GM10266 (cell line): ENCODE data around the gene PDHX.
A peak's percentile ranks its signal among the peaks of the same experiment; 100 is the strongest.

ENCODE experiments used
- DNase-seq: peaks from one replicate; pipeline ENCODE4 v3.0.0; 2012; ENCODE audit errors: extremely low spot score
- TF ChIP-seq, protein P1 (sequence below): IDR thresholded peaks from 2 replicates; pipeline ENCODE4 v1.5.1; 2012; ENCODE audit warnings: mild to moderate bottlenecking, low read depth; ENCODE audit not compliant: control insufficient read depth, insufficient read depth; ENCODE audit errors: missing control alignments

The PDHX gene

DNA sequence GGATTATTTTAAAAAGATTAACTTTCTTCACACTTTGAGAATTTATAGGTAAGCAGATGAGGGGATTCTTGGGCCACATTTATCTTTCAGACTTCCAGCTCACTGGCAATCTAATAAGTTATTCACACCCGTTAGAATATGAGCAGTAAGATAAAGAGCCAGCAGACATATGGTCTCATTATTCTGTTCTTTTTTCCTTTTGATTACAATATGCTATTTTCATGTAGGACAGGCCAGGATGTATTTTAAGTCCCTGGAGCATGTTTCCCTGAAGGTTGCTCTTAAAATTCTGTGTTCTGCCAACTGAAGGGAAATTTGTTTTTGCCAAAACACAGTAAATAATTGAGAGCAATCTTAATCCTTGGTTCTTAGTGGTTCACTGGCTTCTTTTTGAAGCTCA is 22.2 kb downstream of the PDHX start:
- no peak for DNase-seq
- TF ChIP-seq, protein P1, sequence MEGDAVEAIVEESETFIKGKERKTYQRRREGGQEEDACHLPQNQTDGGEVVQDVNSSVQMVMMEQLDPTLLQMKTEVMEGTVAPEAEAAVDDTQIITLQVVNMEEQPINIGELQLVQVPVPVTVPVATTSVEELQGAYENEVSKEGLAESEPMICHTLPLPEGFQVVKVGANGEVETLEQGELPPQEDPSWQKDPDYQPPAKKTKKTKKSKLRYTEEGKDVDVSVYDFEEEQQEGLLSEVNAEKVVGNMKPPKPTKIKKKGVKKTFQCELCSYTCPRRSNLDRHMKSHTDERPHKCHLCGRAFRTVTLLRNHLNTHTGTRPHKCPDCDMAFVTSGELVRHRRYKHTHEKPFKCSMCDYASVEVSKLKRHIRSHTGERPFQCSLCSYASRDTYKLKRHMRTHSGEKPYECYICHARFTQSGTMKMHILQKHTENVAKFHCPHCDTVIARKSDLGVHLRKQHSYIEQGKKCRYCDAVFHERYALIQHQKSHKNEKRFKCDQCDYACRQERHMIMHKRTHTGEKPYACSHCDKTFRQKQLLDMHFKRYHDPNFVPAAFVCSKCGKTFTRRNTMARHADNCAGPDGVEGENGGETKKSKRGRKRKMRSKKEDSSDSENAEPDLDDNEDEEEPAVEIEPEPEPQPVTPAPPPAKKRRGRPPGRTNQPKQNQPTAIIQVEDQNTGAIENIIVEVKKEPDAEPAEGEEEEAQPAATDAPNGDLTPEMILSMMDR = no peak

DNA sequence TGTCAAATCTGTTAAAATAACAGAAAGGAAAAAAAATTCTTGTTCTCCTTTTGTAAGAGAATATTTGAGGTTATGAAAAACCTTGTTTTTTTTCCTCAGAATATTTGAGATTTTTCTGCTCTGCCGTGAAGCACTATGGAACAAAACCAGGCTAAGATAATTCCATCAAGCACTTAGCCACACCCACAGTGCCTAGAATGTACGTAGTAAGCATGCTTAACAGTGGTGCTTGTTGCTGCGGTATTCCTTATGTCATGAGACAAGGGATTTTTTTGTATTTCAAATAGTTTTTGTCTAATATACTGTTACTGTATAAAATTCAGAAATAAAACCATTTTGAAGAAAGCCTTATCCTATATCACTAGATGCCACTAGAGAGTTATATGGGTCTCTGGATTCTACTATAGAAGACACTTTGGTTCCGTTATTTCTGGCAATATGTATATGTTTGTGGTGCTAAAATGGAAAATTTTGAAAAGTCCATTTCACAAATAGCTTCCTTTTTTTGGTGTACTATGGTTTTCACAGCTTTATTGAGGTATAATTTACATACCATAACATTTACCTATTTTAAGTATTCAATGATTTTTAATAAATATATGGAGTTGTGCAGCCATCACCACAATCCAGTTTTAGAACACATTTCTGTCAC is 23.7 kb downstream of the PDHX start:
- DNase-seq = peak; percentile 16
- TF ChIP-seq, protein P1 = no peak

DNA sequence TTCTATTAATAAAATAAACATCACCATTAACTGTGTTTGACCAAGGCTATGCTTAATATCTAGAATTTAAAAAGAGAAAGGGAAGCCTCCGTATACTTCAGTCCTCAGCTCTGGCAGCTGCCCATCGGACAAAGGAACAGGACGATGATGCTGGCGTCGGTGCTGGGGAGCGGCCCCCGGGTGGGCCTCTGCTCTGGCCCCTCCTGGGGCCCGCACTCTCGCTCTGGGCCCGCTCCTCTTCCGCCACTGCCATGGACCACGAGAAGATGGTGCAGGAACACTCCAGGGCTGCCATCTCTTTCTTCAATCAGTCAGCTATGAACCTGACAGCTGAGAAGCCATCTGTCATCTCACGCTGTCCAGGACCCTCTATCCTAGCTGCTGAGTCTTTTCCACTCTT is 25.3 kb downstream of the PDHX start:
- DNase-seq = no peak
- TF ChIP-seq, protein P1 = no peak

DNA sequence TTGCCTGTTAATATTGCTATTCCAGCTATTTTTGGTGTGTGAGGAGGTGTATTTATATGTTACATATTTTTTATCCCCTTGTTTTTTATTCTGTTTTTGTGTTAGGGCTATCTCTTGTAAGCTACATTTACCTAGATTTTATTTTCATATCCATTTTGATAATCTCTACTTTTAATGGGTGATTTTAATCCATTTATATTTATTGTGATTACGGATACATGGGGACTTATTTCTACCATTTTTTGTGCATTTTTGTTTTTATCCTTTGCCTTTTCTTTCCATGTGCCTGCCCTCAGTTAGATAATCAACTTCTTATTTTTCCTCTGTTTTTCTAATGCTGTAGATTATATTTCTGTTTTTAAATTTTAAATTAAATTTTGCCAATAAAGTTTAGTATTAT is 28.3 kb downstream of the PDHX start:
- no peak for DNase-seq
- TF ChIP-seq, protein P1 = no peak

DNA sequence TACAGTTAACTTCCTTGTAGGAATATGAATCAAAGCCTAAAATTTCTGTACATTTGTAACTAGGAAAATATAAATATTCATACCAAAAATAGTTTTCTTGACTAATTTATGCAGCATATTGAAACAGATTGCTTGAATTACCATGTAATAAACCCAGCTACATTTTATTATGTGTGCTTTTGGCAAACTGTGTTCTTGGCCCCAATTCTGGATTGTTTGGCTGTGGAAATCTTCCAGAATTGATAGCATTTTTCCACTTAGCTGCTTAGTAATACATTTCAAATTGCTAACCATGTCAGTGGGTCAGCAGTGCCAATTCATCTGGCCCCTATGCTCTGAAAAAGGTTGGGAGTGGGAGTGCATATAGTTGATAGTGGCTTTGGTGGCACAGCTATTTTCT is 32.3 kb downstream of the PDHX start:
- no peak for DNase-seq
- TF ChIP-seq, protein P1 = no peak

DNA sequence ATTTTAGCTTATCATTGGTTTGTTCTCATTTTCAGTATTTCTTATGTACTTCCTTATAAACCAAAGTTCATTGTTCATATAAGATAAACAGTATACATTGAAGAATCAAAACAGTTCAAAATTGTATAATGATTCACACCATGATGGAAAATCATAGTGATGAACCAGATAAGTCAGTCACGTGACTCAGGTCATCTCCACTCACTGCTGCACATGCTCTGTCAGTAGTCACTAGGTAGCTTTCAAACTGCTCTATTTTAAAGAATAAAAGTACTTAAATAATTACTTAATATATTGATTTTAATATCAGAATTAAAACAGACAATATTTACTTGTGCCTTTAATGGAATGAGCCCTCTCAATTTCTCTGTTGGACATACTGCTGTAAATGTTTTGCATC is 37.5 kb downstream of the PDHX start:
- TF ChIP-seq, protein P1 = no peak
- DNase-seq = no peak

DNA sequence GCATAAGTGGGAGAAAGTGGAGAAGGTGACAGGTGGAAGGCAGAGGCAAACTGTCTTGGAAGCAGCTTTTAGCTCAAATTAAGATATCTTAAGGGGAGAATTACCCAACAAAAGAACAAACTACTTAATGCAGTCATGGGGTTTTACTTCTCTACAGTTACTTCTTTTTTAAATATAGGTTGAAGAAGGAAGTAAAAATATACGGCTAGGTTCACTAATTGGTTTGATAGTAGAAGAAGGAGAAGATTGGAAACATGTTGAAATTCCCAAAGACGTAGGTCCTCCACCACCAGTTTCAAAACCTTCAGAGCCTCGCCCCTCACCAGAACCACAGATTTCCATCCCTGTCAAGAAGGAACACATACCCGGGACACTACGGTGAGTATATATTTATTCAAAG is 40.8 kb downstream of the PDHX start:
- no peak for DNase-seq
- TF ChIP-seq, protein P1 = no peak
